BJ (cell line): ENCODE measurements around the gene ARHGAP5. TPM values are rescaled to one million over a fixed set of nuclear protein-coding genes. Genes with fewer than 3 reads are reported as not detected.

Experiments used
- CTCF ChIA-PET: fragments of 350-600 bp; formaldehyde crosslinking; extraction: SDS; loops from one replicate; lab custom pipeline; 2021; ENCODE audit warnings: antibody characterized with exemption, inconsistent platforms; lab: Yijun Ruan, JAX
- POLR2A ChIA-PET: fragments of 300-600 bp; sonication (Branson Sonifier 250); formaldehyde crosslinking; extraction: SDS; loops from one replicate; lab custom pipeline; 2021; ENCODE audit warnings: antibody characterized with exemption; lab: Charles Lee
- DNase-seq: peaks from one replicate; pipeline ENCODE4 v3.0.0-alpha.2; 2011; ENCODE audit warnings: low read depth
- H3K27me3 ChIP-seq: 2 replicates; pipeline ENCODE4 v1.6.0; 2011; ENCODE audit warnings: low read length; ENCODE audit not compliant: control insufficient read depth, insufficient read depth
- H3K36me3 ChIP-seq: 2 replicates; pipeline ENCODE4 v1.5.1; 2011; ENCODE audit warnings: low read length; ENCODE audit not compliant: control insufficient read depth, insufficient read depth
- H3K4me3 ChIP-seq: 2 replicates; pipeline ENCODE4 v1.5.1; 2011; ENCODE audit warnings: low read depth, mild to moderate bottlenecking, control low read depth, low read length
- CTCF ChIP-seq: IDR thresholded peaks from 2 replicates; pipeline ENCODE4 v1.5.1; 2011; ENCODE audit warnings: low read depth, mild to moderate bottlenecking, control low read depth, inconsistent platforms, low read length, moderate library complexity; ENCODE audit not compliant: insufficient read depth
- polyA plus RNA-seq: library from polyadenylated mRNA; depleted of rRNA; stranded (reverse); fragments of >200 nt; gene quantifications from 2 replicates; pipeline ENCODE4 v1.2.3, GENCODE V29; 2011; rRNA removed
- small RNA-seq: library from RNA; depleted of rRNA; stranded (forward); fragments of <200 nt; gene quantifications from one replicate; pipeline ENCODE3, GENCODE V24; 2012; ENCODE audit warnings: low replicate concordance, low read depth; ENCODE audit not compliant: insufficient read length

The ARHGAP5 gene
- polyA plus RNA-seq, 1 experiment = 17.4 TPM

- Histone ChIP-seq H3K36me3 (no peaks in the 10 kb centered on the region), H3K27me3 (peaks cover 5% of the 10 kb centered on the region), H3K4me3 (no peak overlapping the region)
- no peak for DNase-seq
- CTCF ChIA-PET = interaction anchor here (0.8 kb wide), 1 partner anchor 83 kb away, joined by 3 read pairs; no protein-coding TSS in a partner anchor
- POLR2A ChIA-PET = no interaction called here
- no peak for TF ChIP-seq CTCF
Measured at GRCh38 chr14:32208490-32208889, 131.4 kb downstream of the ARHGAP5 start.

Small RNA genes lying within 50 kb of the gene (small RNA-seq; reads per million reads assigned to genes)
- gene RNU6-7 (not detected), gene RNU6-8 (not detected)

Other genes with a start within 250 kb of the ARHGAP5 start
- not detected in 2 replicates for gene RNU6-7, start 124.7 kb downstream of the ARHGAP5 start, polyA plus RNA-seq
- not detected in 2 replicates for gene RNU6-8, start 126.0 kb downstream of the ARHGAP5 start, polyA plus RNA-seq